Adipose tissue (tissue), 3 donors: ENCODE data around the gene BRCA2. TPM values are rescaled to one million over a fixed set of nuclear protein-coding genes. Genes with fewer than 3 reads are reported as not detected.
A peak's percentile ranks its signal among the peaks of the same experiment; 100 is the strongest.

Source experiments
- H3K27ac ChIP-seq: one replicate; pipeline ENCODE4 v1.5.1; 2013; ENCODE audit warnings: low read depth, low read length
- WGBS, 3 donors: extraction: QIAGEN DNeasy Blood & Tissue Kit; methylation state at CpG; one replicate each; pipeline ENCODE4 v1.1.7; 2013; 5-methylcytosine and 5-hydroxymethylcytosine counted together
- polyA plus RNA-seq, 3 donors: library from polyadenylated mRNA; stranded (reverse); fragments of 200-250 nt; gene quantifications; one replicate each; pipeline ENCODE4 v1.2.3, GENCODE V29; 2013
- donor health status: healthy with polysubstance abuse.
- donor health status: Bipolar disorder and iron deficiency.
- donor health status: healthy.

BRCA2 gene, protein sequence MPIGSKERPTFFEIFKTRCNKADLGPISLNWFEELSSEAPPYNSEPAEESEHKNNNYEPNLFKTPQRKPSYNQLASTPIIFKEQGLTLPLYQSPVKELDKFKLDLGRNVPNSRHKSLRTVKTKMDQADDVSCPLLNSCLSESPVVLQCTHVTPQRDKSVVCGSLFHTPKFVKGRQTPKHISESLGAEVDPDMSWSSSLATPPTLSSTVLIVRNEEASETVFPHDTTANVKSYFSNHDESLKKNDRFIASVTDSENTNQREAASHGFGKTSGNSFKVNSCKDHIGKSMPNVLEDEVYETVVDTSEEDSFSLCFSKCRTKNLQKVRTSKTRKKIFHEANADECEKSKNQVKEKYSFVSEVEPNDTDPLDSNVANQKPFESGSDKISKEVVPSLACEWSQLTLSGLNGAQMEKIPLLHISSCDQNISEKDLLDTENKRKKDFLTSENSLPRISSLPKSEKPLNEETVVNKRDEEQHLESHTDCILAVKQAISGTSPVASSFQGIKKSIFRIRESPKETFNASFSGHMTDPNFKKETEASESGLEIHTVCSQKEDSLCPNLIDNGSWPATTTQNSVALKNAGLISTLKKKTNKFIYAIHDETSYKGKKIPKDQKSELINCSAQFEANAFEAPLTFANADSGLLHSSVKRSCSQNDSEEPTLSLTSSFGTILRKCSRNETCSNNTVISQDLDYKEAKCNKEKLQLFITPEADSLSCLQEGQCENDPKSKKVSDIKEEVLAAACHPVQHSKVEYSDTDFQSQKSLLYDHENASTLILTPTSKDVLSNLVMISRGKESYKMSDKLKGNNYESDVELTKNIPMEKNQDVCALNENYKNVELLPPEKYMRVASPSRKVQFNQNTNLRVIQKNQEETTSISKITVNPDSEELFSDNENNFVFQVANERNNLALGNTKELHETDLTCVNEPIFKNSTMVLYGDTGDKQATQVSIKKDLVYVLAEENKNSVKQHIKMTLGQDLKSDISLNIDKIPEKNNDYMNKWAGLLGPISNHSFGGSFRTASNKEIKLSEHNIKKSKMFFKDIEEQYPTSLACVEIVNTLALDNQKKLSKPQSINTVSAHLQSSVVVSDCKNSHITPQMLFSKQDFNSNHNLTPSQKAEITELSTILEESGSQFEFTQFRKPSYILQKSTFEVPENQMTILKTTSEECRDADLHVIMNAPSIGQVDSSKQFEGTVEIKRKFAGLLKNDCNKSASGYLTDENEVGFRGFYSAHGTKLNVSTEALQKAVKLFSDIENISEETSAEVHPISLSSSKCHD (N-terminal part only)
- under 1 TPM; 0.10 to 0.25 (median 0.22) TPM for polyA plus RNA-seq

GRCh38 chr13:32315238-32316027 lies at the start of gene BRCA2, which contains the start of gene ZAR1L:
TSS of gene BRCA2 (plus strand) at chr13:32315508. CDS start at chr13:32316461, 953 bp downstream.
TSS of gene ZAR1L (minus strand) at chr13:32315363. CDS start at chr13:32311925, 3,438 bp downstream.
- peak within 1 kb of the TSS; percentile 92 for H3K27ac ChIP-seq
- WGBS, 3 donors = 1% methylated on average over 60 of the region's 60 CpGs

GRCh38 chr13:32265726-32266125 lies 49.6 kb upstream of the BRCA2 start:
- H3K27ac ChIP-seq = no peak overlapping the region
- WGBS, 3 donors = 64 to 66% (median 65%) methylated on average over 2 of the region's 2 CpGs

GRCh38 chr13:32266130-32266529 lies 49.2 kb upstream of the BRCA2 start:
- no peak overlapping the region for H3K27ac ChIP-seq
- WGBS, 3 donors = 93 to 100% (median 100%) methylated on average over 1 of the region's 1 CpG

DNA sequence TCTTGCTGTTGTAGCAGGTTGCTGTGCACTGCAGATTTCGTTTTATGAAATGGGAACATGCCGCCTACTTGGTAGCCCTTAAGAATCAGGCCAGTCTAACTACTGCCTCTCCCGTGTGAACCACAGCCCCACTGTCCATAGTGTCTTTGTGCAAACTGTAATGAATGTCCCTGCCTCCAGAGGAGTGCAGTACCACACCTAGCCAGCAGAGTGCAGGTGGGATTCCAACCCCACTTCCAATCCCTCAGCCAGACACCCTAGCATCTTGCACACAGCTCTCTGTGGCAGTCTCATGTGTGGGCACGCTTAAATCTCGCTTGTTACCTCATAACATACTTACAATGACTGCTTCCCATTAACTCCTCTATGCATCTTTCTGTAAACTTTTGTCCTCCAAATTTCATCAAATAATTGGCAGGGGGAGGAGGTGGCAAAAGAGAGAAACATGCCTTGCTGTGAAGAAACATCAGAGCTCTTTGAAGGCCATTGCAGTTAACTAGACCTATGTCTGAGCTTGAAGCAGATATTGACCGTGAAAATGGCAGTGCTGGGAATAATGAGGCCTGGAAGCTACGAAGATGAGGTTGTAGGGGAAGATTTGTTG lies 47.4 kb upstream of the BRCA2 start:
- H3K27ac ChIP-seq = no peak overlapping the region
- WGBS, 3 donors = 82 to 95% (median 92%) methylated on average over 7 of the region's 7 CpGs

DNA sequence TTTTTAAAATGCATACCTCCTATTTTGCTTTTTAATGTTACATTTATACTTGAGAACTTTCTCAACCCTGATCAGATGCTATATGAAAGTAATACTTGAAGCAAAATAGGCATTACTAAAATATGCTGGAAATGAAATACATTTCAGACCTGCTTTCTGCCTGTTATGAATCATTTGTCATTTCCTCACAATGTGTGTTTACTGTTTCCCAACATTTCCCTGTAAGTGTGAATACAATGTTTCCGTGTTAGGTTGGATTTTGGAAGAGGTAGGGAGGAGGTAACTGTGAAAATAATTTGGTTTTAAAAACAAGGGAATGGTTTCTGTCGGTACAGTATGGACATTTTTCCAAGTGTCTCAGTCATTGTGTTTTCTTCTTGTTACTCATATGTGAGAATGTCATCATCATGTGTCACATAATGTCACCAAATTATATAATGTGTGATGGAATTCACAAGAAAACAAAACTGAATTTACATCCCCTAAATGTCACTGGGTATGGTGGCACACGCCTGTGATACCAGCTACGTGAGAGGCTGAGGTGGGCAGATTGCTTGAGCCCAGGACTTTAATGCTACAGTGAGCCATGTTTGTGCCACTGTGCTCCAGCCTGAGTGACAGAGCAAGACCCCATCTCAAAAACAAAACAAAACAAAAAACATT lies 43.2 kb upstream of the BRCA2 start:
- H3K27ac ChIP-seq = no peak overlapping the region
- 74 to 93% (median 74%) methylated on average over 4 of the region's 4 CpGs for WGBS, 3 donors

- no peak overlapping the region for H3K27ac ChIP-seq
- WGBS, 3 donors = 36 to 100% (median 96%) methylated on average over 1 of the region's 1 CpG
These were observed 37.5 kb upstream of the BRCA2 start for GRCh38 chr13:32277839-32278238.

DNA sequence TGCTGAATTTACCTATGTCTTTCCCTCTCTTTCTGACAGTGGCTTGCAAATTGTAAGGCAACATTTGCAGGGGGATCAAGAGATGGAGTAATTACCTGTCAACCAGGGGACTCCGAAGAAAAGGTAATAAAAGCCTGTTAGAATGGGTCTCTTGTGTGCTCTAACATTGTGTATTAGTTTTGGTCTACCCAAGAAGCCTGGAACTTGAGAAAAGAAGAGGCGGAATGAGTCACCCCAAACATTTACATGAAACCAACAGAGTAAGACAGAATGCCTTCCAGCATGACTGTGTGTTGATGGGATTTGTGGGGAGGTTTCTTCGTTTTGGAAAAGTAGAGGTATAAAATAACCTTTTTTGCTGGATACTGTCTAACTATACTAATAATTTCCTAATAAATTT lies 36.9 kb upstream of the BRCA2 start:
- WGBS, 3 donors = 86 to 90% (median 88%) methylated on average over 3 of the region's 3 CpGs
- H3K27ac ChIP-seq = no peak overlapping the region

- no peak overlapping the region for H3K27ac ChIP-seq
- WGBS, 3 donors = 88 to 90% (median 89%) methylated on average over 1 of the region's 1 CpG
These were observed 34.2 kb upstream of the BRCA2 start for GRCh38 chr13:32281096-32281495.

DNA sequence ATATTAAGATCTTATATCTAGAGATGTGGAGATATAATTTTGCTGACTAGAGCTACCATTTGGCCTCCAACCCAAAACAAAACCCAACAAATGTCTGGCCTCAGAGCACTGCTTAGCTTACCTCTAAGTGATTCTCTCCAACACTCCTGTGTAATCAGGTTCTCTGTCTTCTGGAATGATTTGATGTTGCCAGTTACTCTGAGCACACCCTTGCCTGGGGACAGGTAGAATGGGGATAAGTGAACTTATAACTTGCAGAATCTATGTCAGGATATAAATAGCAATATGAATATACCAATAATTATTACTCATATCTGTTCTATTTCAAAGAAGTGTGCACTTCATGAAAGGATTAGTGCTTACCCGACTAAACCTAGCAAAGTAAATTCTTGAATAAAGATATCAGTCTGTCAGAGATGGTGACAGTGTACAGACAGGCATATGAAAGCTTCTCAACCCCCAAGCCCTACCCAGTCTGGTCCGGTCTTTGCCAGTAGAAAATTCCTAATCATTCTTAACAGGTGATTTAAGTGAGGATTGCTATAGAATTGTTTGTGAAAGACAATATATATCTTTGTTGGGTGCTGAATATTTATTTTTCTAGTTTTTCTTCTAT lies 33.1 kb upstream of the BRCA2 start:
- H3K27ac ChIP-seq = no peak overlapping the region
- WGBS, 3 donors = 83 to 87% (median 84%) methylated on average over 2 of the region's 2 CpGs

- WGBS, 3 donors = 31 to 50% (median 42%) methylated on average over 6 of the region's 6 CpGs
These were observed 30.2 kb upstream of the BRCA2 start for GRCh38 chr13:32284927-32285632.

DNA sequence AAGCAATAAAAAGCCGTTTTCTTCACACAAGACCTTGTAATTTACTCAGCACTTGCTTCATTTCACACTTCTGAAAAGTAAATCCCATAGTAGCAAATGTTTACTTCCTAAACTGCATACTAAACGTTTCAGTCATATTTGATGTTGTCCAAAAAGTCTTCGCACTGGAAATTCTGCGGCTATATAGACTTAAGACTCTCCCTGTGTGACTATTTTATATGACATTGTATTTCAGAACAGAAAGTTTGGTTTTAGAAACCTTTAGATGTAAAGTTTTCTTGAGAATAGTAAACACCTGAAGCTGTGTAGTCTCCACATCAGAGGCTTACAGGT lies 29.7 kb upstream of the BRCA2 start:
- WGBS, 3 donors = 58 to 63% (median 63%) methylated on average over 4 of the region's 4 CpGs
- H3K27ac ChIP-seq = no peak overlapping the region

More at GRCh38 chr13:32284927-32285632, 30.2 kb upstream of the BRCA2 start:
- no peak overlapping the region for H3K27ac ChIP-seq

GRCh38 chr13:32297206-32297605 lies 18.1 kb upstream of the BRCA2 start:
- H3K27ac ChIP-seq = no peak overlapping the region
- WGBS, 3 donors = 42 to 84% (median 57%) methylated on average over 2 of the region's 2 CpGs

DNA sequence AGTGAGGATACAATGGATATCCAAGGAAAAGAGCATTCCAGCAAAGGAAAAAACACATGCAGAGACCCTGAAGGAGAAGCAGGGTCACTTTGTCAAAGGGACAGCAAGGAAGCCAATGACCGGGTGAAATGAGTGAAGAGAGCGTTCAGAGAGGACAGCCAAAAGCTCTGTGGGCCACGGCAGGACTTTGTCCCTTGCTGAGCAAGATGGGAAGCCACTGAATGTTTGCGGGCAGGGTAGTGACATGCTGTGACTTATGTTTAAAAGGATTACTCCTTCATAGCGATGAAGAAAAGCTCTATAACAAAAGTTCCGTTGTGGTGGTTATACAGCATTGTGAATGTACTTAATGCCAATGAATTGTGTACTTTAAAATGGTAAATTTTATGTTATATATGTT lies 16.6 kb upstream of the BRCA2 start:
- no peak overlapping the region for H3K27ac ChIP-seq
- 93 to 95% (median 95%) methylated on average over 6 of the region's 6 CpGs for WGBS, 3 donors

GRCh38 chr13:32299893-32300292 lies 15.4 kb upstream of the BRCA2 start:
- no peak overlapping the region for H3K27ac ChIP-seq
- 55 to 67% (median 58%) methylated on average over 4 of the region's 4 CpGs for WGBS, 3 donors

- WGBS, 3 donors = 27 to 77% (median 31%) methylated on average over 8 of the region's 8 CpGs
- H3K27ac ChIP-seq = no peak overlapping the region
These were observed 14.9 kb upstream of the BRCA2 start for GRCh38 chr13:32300406-32300805.

DNA sequence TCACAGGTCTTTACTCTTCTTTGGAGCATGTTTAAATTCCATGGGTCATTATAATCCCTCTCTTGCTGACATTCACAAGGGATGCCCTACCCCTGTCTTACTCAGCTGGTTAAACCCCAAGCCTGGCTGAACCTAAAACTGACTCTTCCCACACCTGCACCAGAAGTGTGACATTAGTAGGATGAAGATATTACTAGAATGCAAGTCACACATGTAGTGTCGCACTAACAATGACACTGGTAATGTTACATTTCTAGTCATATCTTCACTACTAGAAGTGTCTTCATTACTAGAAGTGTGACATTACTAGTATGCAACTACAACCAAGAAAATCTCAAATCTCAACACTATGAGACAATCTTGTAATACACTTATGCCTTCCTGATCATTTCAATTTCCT lies 14.4 kb upstream of the BRCA2 start:
- no peak overlapping the region for H3K27ac ChIP-seq
- 92 to 100% (median 95%) methylated on average over 1 of the region's 1 CpG for WGBS, 3 donors
